ELF-1 (cell line): Measurements from ENCODE around the gene GINS2.

Experiments used
- DNase-seq: peaks from one replicate; pipeline ENCODE4 v3.0.0-alpha.2; 2016; ENCODE audit warnings: low read depth, low spot score

GINS2 gene

DNA sequence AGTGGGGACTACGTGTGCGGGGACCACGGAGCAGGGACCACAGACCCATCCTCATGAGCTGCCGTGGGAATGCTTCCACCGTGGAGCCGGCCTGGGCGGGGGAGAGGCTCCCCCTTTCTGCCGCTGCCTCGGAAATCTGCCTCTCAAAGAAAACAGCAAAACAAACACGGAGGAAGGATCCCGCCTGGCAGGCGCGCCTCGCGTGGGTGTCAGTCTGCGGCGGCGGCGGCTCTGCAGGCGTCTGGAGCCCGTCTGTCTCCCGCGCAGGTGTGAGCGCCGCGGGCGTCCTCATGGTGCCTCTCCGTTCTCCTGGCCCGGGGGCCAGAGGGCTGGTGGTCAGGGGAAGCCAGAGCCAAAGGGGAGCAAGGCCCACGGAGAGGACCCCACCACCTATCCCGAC lies 48.2 kb downstream of the GINS2 start:
- DNase-seq: no peak

DNA sequence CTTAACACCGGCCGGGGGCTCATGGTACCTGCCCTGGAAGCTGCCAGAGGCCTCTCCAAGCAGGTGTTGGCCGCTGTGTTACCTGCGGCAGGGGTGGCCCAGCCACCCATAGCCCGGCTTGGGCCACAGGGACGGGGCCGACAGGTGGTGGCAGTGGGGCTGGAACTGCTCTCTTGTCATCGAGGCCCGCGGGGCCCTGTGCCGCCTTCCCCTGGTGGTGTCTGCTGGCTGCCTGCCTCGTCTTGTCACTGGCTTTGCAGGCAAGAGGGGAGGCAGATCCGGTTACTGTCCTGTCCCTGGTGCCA lies 48.5 kb downstream of the GINS2 start:
- DNase-seq: no peak

GRCh38 chr16:85639529-85640253 lies 49.1 kb downstream of the GINS2 start:
- no peak for DNase-seq

DNA sequence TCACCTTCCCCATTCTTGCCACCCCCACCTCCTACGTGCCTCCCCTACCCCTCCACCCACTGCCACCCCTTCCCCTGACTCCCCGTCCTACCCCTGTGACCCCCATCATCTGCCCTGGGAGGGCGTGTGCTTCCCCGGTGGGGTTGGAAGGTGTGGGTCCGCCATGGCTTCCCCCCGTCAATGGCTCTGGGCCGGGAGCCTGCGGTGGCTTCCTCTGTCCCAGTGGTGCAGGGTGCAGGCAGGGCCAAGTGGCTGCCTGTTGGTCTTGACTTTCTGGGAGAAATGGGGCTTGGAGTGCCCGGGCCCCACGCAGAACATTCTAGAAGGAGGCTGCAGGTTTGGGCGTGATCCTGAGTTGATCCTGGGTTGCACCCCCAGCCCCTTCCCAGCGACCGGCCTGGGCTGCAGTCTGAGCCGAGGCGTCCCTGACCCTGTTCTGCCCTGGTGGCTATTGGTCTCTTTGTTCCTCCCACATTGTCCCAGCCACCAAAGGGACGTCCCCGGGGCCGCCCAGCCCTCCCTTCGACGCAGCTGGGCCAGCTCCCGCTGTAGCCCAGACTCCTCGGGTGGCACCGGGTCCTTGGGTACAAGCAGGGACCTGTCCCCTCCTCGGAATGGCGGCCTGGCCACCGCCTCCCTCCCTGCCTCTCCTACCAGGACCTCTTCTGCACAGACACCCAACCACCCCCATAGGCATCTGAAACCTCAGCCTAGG lies 49.9 kb downstream of the GINS2 start:
- DNase-seq: no peak

GRCh38 chr16:85637808-85638647 lies 50.7 kb downstream of the GINS2 start:
- no peak for DNase-seq

GRCh38 chr16:85637061-85637807 lies 51.5 kb downstream of the GINS2 start:
- DNase-seq: no peak

DNA sequence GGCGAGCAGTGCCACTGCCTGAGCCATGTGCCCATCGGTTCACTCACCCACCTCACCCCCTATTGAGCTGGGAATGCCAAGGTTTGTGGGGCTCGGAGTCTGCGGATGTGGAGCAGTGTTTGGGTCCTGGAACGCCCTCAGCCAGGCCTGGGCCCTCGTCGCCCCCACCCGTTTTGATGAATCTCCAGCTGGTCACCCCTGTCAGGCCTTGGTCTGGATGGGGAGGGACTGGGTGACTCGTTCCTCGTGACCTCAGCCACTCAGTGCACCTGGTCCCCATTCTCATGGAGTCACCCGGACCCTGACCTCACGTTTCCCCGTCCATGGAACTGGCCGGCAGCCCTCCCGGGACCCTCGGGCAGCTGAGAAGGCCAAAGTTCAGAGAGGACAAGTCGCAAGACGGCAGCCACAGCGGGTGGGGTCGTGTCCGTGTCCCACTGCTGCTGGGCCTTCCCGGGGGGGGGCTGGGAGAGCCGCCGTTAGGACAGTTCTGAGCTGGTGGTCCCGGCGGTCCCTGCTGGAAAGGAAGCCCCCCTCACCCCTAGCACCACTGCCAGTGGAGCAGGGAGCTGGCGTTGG lies 52.4 kb downstream of the GINS2 start:
- DNase-seq: no peak

DNA sequence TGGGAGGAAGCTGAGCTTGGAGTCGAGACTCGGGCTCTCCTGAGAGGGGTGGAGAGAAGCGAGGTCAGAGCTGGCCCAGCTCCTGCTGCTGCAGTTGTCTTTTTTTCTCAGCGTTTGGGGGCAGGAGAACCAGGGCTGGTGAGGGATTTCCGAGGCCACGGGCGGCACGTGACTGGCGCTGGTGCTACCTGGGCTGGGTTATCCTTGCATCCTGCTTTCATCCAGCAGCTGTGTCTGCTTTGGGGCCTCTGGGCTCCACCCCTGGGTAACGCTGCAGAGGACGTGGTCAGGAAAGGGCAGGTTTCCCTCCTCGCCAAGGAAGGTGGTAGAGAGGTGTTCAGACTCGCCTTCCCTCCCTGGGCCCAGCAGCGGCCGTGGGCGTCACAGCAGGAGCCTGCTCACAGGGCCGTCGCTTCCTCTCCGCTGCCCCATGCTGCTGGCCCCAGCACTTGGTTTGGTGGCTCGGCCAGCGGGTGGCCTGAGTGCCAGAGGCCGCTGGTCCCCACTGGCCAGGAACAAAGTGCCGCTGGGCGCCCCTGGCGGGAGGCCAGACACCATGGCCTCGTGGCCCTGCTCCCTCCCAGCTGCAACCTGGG lies 53.1 kb downstream of the GINS2 start:
- DNase-seq: no peak

GRCh38 chr16:85634747-85635544 lies 53.8 kb downstream of the GINS2 start:
- DNase-seq: peak; percentile 75

DNA sequence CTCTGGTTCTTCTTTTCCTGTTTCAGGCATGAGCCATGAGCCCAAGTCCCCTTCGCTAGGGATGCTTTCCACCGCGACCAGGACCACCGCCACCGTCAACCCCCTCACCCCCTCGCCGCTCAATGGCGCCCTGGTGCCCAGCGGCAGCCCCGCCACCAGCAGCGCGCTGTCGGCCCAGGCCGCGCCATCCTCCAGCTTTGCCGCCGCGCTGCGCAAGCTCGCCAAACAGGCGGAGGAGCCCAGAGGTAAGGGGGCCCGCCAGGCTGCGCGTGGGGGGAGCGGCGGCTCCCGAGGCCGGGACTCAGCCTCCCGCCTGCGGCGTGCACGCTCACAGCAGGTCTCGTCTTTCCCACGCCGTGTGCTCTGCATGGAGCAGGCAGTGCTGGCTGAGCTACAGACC lies 54.9 kb downstream of the GINS2 start:
- no peak for DNase-seq

- no peak for DNase-seq
These were observed 55.4 kb downstream of the GINS2 start for GRCh38 chr16:85633438-85633743.

- no peak for DNase-seq
These were observed 55.9 kb downstream of the GINS2 start for GRCh38 chr16:85632709-85633437.

DNA sequence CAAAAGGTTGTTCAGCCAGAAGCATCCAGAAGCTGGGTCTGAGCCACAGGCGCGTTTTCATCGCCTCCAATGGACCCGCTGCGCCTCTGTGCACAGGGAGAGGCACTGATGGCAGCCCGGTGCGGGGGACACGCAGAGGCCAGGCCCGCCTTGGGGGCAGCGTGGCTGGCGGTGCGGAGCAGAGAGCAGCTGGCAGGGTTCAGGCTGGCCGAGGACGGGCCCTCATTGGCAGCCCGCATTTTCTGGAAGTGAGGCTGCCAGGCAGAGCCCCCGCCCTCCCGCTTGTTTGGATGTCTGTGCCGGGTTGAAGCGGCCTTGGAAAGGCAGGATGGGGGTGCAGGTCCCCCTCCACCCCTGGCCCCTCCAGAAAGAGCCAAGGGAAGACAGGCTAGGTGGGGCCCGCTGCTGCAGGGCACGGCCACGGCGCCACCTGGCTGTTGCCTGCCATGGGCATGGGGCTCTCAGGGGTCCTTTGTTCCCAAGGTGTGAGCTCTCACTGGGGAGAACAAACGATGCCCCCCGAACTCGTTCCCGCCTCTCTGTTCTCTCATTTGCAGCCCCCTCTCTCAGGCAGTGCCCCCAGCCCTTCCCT lies 56.9 kb downstream of the GINS2 start:
- no peak for DNase-seq

- DNase-seq: no peak
These were observed 57.5 kb downstream of the GINS2 start for GRCh38 chr16:85631230-85631629.

- no peak for DNase-seq
These were observed 58.9 kb downstream of the GINS2 start for GRCh38 chr16:85629853-85630252.

GRCh38 chr16:85629326-85629725 lies 59.4 kb downstream of the GINS2 start:
- DNase-seq: no peak

DNA sequence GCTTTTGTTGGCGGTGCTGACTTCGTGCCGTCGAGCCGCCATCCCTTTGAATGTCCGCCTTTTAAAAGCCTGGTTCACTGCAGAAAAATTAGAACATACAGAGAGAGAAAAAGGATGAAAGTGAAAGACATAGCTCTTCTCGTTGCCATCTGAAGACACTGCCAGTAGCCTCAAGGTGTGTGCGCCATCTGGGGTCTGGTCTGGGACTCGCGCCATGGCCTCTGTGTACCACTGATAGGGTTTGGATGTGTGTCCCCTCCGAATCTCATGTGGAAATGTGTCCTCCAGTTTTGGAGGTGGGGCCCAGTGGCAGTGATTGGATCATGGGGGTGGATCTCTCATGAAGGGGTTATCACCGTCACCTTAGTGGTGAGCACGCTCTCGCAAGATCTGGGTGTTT lies 60.1 kb downstream of the GINS2 start:
- no peak for DNase-seq

DNA sequence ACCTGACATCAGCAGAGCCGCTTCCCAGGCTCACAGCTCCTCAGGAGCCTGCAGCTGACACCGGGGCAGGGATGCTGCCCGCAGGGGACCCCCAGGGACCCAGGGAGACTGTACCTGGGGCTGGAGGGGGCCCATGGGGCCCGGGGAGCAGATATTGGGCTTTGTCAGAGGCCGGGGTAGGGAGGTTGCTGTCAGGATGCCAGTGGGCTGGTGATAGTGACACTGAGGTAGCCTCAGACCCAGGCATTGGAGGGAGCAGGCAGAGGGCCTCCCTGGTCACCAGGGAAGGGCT lies 60.5 kb downstream of the GINS2 start:
- no peak for DNase-seq

DNA sequence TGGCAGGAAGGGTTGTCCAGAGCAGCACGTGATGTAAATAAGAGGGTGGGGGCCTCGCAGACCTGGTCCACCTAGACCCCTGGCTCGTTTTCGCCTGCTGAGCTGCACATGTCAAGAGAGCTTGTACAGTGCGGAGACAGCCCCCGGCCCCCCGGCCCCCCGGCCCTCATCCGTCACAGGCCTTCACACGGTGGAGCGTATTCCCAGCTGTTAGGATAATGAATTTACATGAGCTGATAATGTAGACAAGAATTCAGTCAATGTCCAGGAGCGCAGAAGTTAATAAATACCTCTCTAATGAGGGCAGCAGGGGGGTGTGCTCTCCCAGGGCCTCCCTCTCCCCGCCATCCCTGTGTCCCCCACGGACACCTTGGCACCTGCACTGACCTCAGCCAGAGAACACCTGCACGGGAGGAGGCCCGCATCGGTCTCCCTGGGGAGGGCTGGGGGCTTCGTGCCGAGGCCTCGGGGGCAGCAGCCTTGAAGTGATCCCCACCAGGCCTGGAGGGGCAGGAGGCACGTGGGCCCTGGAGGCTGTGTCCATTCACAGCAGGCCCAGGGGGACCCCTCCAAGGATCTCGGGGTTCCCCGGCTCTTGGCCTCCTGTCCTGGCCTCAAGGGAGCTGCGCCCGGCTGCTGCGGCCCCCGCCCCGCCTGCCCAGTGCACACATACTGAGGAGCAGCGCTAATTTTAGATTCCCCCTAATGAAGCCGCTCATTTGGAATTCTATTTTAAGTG lies 61.1 kb downstream of the GINS2 start:
- no peak for DNase-seq
